Renal cortical epithelial cell (primary cell): ENCODE data around the gene OLFML2A. TPM values are rescaled to one million over a fixed set of nuclear protein-coding genes. Genes with fewer than 3 reads are reported as not detected.

Experiments
- DNase-seq: peaks from one replicate; pipeline ENCODE4 v3.0.0-alpha.2; 2011; ENCODE audit warnings: low read depth
- total RNA-seq: library from RNA; depleted of rRNA; stranded (reverse); fragments of >200 nt; gene quantifications from 2 replicates; pipeline ENCODE4 v1.2.3, GENCODE V29; 2014

OLFML2A gene
- total RNA-seq, 1 donor from 2014 or later = 6.6 TPM

DNA sequence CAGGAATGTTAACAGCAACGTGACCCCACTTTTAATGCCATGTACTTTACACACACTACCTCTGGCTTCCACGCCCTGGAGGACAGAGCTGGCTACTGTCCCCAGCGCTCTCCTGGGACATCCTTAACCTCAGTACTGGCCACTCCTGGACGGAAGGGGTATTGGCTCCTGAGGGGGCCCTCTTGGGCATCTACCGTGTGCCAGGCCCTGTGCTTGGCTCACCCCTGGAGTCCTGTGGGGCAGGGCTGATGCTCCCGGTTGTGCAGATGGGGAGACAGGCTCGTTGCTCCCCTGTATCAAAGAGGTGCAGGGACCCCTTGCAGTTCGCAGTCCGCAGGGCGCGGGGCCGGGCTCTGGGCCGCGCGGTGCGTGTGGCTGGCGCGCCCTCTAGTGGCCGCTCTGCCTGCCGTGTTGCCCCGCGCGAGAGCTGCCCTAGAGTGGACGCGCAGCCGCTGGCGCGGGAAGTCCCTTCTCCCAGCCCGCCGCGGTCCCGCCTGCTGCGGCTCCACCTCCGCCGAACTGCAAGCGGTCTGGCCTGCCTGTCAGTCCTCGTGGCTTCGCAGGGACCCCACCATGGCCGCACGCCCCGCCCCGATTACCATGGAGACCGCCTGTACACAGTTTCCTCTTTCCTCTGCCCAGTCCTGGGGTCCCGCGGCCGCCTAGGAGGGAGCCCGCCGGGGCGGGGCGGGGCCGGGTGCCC is 76.0 kb downstream of the OLFML2A start, which contains the start of gene WDR38:
Gene WDR38 (plus strand): TSS at position 632 of the 703 bp plus-strand sequence. CDS start 72 bp downstream, outside the sequence.
- peak; percentile 41 for DNase-seq

DNA sequence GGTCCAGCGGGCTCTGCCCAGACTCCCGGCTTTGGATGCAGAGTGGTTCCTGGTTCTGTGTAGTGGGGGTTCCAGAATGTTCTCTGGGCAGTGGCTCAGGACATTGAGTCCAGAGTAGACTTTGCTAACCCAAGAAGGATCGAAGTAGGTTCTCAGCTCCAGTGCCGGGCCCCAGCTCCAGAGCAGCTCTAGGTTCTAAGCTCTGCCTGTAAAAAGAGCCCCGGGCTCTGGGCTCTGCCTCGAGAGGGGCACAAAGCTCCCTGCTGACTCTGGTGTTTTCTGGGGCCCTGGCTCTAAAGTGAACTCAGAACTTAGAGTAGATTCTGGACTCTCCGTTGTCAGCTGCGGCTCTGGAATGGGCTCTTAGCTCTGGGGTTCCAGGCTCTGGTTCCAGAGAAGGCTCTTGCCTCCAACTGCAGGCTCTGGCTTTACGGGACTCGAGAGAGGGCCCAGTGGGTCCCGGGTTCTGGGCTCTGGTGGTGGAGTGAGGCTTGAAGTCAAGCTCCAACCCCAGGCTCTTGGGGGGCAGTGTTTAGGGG is 76.7 kb downstream of the OLFML2A start:
- no peak for DNase-seq

DNA sequence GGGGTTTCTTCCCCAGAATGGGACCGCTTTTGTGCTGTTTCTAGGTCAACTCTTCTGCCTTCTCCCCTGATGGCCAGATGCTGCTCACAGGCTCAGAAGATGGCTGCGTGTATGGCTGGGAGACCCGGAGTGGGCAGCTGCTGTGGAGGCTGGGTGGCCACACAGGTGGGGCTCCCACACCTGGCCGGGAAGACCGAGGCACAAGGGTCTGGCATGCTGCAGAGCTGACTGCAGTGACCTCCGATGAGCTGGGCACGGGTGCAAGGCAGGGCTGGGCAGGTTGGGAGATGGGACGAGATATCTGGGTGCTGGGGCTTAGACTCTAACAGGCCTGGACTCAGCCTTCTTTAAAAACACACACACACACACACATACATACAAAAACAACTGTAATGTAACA is 77.2 kb downstream of the OLFML2A start:
- no peak for DNase-seq

- DNase-seq = no peak
Observed at GRCh38 chr9:124854822-124855221, 77.9 kb downstream of the OLFML2A start.

- DNase-seq = no peak
Observed at GRCh38 chr9:124855566-124855943, 78.6 kb downstream of the OLFML2A start.

DNA sequence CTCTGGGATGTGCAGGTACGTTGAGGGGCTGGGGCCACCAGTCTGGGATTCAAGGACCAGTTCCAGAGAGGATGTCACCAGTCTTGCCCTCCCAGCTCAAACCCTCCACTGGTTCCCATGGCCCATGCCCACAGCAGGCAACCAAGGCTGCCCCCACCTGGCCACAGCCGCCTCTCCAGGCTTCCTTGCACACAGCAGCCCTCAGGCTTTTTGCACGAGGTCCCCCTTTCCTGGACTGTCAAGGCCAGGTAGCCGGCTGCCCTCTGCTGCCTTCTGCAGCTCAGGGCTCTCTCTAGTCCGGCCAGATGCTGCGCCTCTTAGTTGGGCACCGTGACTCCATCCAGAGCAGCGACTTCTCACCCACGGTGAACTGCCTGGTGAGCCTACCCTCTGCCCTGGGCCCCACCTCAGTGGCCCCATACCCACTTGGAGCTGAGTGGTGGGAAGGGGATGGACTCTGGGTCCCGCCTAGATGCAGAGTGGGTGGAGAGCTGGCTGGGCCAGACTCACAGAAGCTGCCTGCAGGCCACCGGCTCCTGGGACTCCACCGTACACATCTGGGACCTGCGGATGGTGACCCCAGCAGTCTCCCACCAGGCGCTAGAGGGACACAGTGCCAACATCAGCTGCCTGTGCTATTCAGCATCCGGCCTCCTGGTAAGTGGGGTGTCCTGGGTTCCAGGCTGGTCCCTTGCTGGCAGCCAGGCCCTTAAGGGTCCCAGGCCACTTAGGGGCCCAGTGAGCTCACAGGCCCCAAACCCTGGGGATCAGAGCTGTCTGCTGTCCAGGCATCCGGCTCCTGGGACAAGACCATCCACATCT is 79.2 kb downstream of the OLFML2A start:
- DNase-seq = no peak

DNA sequence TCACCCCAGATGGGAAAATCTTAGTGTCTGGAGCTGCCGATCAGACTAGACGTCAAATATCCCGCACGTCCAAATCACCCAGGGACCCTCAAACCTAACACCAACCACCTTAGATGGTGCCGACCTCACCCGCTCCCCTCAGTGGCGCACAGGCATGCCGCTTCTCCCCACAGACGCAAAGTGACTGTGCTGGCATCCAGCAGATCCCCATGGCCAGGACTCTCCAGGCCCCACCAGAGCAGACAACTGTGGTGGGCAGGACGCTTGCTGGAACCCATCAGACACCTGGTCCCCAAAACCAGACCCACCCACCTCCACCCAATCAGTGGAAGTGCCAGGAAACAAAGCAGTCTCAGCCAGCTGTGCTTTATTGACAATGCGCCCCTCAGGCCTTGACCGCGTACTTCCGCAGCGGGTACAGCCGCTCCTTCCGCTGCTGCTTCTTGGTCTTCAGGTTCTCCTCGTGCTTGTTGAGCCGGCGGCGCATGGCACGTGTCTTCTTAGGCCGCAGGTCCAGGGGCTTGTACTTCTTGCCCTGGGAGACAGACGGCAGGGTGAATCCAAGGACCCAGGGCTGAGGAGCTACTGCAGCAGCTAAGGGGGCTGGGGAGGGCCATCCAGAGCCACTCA is 80.7 kb downstream of the OLFML2A start:
- DNase-seq = no peak

DNA sequence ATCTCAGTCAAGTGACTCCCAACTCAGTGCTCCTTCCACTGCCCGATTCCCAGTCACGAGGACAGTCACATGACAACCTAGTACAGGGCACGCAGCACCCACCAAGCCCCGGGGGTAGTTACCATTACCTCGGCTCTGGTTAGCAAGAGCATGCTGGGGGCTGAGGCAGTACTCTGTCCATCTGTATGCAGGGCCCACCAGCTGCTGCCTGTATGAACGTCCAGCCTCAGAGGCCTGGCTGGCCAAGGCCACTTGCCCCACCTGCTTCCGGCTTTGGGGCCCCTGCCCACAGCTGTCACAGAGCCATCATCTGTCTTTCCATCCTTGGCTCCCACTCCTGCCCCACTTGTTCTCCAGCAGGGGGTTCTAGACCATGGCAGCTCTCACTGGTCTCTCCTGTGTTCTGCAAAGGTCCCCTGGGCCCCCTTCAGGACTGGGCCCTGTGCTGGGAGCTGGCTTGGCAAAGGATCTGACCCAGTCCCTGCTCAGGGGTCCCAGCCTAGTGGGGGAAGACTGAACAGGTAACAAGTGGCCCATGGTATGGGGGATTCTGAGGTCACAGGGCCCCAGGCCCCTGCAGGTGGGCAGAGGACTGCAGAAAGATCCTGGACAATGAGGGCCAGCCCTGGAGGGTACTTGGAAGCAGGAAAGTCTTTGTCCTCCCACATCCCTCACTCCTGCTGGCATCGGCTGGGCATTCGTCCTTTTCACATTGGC is 81.6 kb downstream of the OLFML2A start:
- no peak for DNase-seq

DNA sequence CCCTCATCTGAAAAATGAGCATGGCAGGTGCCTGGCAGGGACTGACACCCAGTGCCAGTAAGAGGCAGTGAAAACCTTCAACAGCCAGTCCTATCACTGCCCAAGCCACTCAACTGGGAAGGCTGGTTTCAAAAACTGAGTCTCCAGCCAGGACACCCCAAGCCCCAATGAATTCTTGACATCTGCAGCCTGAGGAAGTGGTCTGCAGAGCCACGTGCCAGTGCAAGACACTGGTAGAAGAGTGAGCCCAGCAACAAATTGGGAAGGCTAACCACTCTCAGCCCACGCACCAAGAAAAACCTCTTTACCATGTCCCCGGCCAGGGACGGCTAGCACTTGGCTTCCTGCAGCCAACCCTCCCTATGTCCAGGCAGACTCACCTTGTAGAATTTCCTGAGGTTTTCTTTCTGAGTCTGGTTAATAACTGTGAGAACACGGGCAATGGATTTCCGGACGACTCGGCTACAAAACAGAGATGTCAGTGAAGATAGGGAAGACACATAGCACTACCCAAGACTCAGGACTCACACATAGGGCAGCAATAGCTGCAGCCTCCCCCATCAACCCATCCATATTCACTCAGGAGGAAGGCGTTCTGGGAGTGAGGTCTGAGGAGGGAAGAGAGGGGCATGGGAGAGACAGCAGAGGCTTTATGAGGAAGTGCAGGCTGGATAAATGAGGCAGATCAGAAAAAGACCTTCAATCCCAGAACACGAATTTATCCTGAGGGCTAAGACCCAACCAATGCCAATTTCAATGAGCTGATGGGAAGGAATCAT is 83.1 kb downstream of the OLFML2A start:
- no peak for DNase-seq

- DNase-seq = no peak
Observed at GRCh38 chr9:124860582-124861341, 83.8 kb downstream of the OLFML2A start.

DNA sequence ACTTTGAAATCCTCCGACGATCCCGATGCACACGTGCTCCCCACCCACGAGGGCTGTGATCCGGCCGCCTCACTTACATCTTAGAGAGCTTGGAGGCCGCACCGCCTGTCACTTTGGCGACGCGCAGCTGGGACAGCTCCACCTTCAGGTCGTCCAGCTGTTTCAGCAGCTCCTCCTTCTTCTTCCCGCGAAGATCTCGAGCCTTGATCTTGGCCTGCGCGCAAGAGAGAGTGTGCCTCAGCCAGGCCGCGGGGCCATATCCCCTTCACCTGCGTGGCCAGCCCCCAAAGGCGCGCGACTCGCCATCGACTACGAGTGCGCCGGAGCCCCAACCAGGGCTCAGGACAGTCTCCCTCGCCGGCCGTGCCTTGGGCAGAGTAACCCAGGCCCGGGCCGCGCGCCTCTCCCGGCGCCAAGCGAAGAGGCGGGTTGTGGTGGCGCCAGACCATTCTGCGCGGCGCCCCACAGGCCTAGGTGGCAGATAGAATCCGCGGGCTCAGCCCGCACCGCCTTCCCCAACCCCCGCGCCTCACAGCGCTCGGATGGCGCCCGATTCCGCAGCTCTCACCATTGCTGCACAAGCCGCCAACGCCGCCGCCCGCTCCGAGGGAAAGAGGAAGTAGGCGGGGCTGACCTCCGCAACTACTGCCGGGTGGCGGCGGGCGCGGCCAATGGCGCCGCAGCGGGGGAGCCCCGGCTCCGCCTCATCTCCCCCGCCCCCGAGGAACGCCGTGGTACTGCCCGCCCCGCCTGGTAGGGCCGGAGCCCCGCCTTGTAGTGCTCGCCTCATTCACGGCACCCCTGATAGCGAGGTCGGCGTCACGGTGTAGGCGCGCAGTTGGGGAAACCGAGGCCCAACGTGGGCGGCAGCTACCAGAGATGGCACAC is 84.7 kb downstream of the OLFML2A start, which contains the start of the genes ARPC5L and RPL35:
Gene ARPC5L (plus strand): TSS at position 789 of the 888 bp plus-strand sequence. CDS start 7,161 bp downstream, outside the sequence.
Gene RPL35 (minus strand): TSS at position 616 of the 888 bp plus-strand sequence. CDS start 45 bp downstream, at position 571.
- DNase-seq = peak; percentile 66

GRCh38 chr9:124863371-124863871 is 86.5 kb downstream of the OLFML2A start:
- DNase-seq = peak; percentile 53

Other genes starting within 250 kb of the OLFML2A start
- gene NR6A1, start 5.8 kb upstream of the OLFML2A start, total RNA-seq = 6.0 and 6.1 TPM in 2 replicates
- not detected in 2 replicates for gene WDR38, start 76.3 kb downstream of the OLFML2A start, total RNA-seq
- gene RPL35, start 84.8 kb downstream of the OLFML2A start, total RNA-seq = 609 and 3,177 TPM in 2 replicates
- 14.2 and 15.7 TPM in 2 replicates for gene ARPC5L, start 85.0 kb downstream of the OLFML2A start, total RNA-seq
- 5.4 and 12.9 TPM in 2 replicates for gene GOLGA1, start 163.9 kb downstream of the OLFML2A start, total RNA-seq